Measurements from ENCODE around the gene FAM3A. TPM values are rescaled to one million over a fixed set of nuclear protein-coding genes. Genes with fewer than 3 reads are reported as not detected.
"Not testable (repeated sequence)": the region's sequence is repeated elsewhere in the genome, so short reads cannot be mapped to it uniquely, and the experiment has no call there.

The FAM3A gene, protein sequence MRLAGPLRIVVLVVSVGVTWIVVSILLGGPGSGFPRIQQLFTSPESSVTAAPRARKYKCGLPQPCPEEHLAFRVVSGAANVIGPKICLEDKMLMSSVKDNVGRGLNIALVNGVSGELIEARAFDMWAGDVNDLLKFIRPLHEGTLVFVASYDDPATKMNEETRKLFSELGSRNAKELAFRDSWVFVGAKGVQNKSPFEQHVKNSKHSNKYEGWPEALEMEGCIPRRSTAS
- 10 to 100 TPM; 56.9 to 67.8 (median 59.4) TPM for total RNA-seq (2021; fragmentation: NEBNext Ultra II Directional; extraction: Animal tissue kit (Norgen Biotek cat#: 25700))
- long read RNA-seq, transcript FAM3A-215 (9 exons, 1,800 nt): major isoform, 22 of 80 reads
- long read RNA-seq, transcript FAM3A-202 (10 exons, 1,712 nt): minor isoform, 14 of 80 reads
- long read RNA-seq, transcript FAM3A-208 (8 exons, 1,763 nt): minor isoform, 5 of 80 reads
- long read RNA-seq, transcript FAM3A-222 (10 exons, 1,901 nt): minor isoform, 5 of 80 reads
- long read RNA-seq, partial matches to known transcripts: 6 of 80 reads
- long read RNA-seq, other reads (novel, unspliced or antisense): 21 of 80 reads

DNA sequence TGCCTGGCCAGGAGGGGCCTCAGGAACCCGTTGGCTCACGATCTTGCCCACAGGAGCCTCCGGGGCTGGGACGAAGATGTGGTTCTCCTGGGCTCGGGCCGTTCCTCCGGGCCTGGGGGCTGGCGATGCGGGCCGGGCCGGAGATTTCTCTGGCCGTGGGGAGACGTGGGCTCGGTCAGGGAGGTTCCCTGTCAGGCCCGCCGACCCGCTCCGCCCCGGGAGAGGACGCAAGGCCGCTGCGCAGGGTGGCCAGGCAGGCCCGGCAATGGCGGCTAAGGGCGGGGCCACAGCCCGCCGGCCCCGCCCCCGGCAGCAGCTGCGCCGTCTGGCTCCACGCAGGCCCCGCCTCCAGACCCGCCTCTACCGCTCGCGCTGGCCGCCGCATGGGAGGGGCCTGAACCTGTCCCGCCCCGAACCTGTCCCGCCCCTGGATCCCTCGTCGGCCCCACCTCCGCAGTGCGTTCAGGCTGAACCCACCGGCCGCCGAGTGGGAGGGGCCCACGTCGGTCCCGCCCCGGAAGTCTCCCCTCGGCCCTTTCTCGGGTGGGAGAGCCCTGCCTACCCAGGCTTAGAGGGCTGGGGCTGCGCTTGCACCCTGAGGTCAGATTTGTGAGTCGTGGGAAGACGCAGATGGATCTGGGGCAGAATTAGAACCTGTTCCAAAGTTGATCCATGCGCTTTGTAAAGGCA, at the start of gene FAM3A:
Gene FAM3A (minus strand): TSS at position 267 of the 690 bp plus-strand sequence. CDS start 460 bp downstream, outside the sequence.
- TF ChIP-seq CTCF (IDR thresholded peaks at IDR 0.05): no peak
- peaks cover 18% of the 10 kb centered on the region for H3K4me1 Mint-ChIP-seq (ENCODE audit: low read depth)
- H3K27me3 Mint-ChIP-seq (ENCODE audit: insufficient read depth): no peaks in the 10 kb centered on the region
- peaks cover 12% of the 10 kb centered on the region for H3K36me3 Mint-ChIP-seq (ENCODE audit: low read depth)
- no peaks in the 10 kb centered on the region for H3K9me3 Mint-ChIP-seq
- H3K4me3 Mint-ChIP-seq: peak within 1 kb of the TSS; percentile 90
- peak; percentile 81 for DNase-seq
- peak within 1 kb of the TSS; percentile 83 for H3K27ac Mint-ChIP-seq

GRCh38 chrX:154562295-154562694, 46.3 kb upstream of the FAM3A start:
- not testable (repeated sequence) for H3K27ac Mint-ChIP-seq; H3K9me3 Mint-ChIP-seq; H3K4me3 Mint-ChIP-seq; H3K36me3 Mint-ChIP-seq (ENCODE audit: low read depth); DNase-seq; H3K27me3 Mint-ChIP-seq (ENCODE audit: insufficient read depth); H3K4me1 Mint-ChIP-seq (ENCODE audit: low read depth)

GRCh38 chrX:154560326-154560725, 44.3 kb upstream of the FAM3A start:
- not testable (repeated sequence) for H3K27me3 Mint-ChIP-seq (ENCODE audit: insufficient read depth); H3K4me3 Mint-ChIP-seq; H3K27ac Mint-ChIP-seq; DNase-seq; H3K9me3 Mint-ChIP-seq; H3K36me3 Mint-ChIP-seq (ENCODE audit: low read depth); H3K4me1 Mint-ChIP-seq (ENCODE audit: low read depth)

GRCh38 chrX:154558896-154559295, 42.9 kb upstream of the FAM3A start:
- H3K4me3 Mint-ChIP-seq; H3K9me3 Mint-ChIP-seq; H3K27ac Mint-ChIP-seq; H3K27me3 Mint-ChIP-seq (ENCODE audit: insufficient read depth); H3K4me1 Mint-ChIP-seq (ENCODE audit: low read depth); H3K36me3 Mint-ChIP-seq (ENCODE audit: low read depth); DNase-seq: not testable (repeated sequence)

DNA sequence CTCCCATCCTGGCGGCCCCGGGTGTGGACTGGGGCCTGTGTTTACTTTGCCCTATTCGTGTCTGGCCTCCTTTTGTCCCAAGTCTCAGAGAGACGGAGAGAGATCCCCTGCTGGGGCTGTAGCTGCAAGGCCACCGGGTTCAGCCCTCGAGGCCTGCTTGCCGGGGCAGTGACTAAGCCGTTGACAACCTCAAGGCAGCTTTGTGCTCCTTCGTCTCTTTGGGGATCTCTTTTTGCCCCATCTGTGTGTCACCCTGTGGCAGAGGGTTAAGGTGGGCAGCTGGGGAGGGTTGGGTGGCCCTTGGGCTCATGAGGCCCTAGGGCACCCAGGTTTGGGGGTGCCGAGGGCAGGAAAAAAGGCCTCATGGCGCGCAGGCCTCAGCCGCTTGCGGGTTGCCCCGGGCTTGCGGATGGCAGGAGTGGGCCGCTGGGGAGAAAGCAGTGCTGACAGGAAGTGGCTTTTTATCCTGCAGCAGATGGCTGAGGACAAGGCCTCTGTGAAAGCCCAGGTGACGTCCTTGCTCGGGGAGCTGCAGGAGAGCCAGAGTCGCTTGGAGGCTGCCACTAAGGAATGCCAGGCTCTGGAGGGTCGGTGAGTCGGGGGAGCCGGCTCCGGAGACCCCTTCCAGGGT, 42.1 kb upstream of the FAM3A start:
- not testable (repeated sequence) for H3K9me3 Mint-ChIP-seq; H3K27me3 Mint-ChIP-seq (ENCODE audit: insufficient read depth); H3K27ac Mint-ChIP-seq; H3K4me1 Mint-ChIP-seq (ENCODE audit: low read depth); H3K4me3 Mint-ChIP-seq; H3K36me3 Mint-ChIP-seq (ENCODE audit: low read depth); DNase-seq

- H3K27me3 Mint-ChIP-seq (ENCODE audit: insufficient read depth); H3K4me3 Mint-ChIP-seq; H3K9me3 Mint-ChIP-seq; DNase-seq; H3K27ac Mint-ChIP-seq: not testable (repeated sequence)
- H3K36me3 Mint-ChIP-seq (ENCODE audit: low read depth): peaks cover 16% of the 10 kb centered on the region; the same call in 1 of the 2 replicates
- peaks cover 18% of the 10 kb centered on the region for H3K4me1 Mint-ChIP-seq (ENCODE audit: low read depth)
Observed at GRCh38 chrX:154552112-154552806, 36.2 kb upstream of the FAM3A start.

- no peak for TF ChIP-seq CTCF (IDR thresholded peaks at IDR 0.05)
- no peak for DNase-seq
- H3K36me3 Mint-ChIP-seq (ENCODE audit: low read depth): peaks cover 27% of the 10 kb centered on the region; the same call in 1 of the 2 replicates
- no peaks in the 10 kb centered on the region for H3K9me3 Mint-ChIP-seq
- no peaks in the 10 kb centered on the region; the same call in 1 of the 2 replicates for H3K27me3 Mint-ChIP-seq (ENCODE audit: insufficient read depth)
- peak overlapping the region; percentile 81 for H3K27ac Mint-ChIP-seq
- peaks cover 30% of the 10 kb centered on the region for H3K4me1 Mint-ChIP-seq (ENCODE audit: low read depth)
- H3K4me3 Mint-ChIP-seq: peak overlapping the region; percentile 74
Observed at GRCh38 chrX:154549766-154550165, 33.7 kb upstream of the FAM3A start.

All from HFFc6 (cell line).